GM12865 (cell line): ENCODE data around the gene SLC16A7.

Source experiments
- DNase-seq: peaks from one replicate; pipeline ENCODE4 v3.0.0; 2010; ENCODE audit warnings: low read depth
- H3K4me3 ChIP-seq: 2 replicates; pipeline ENCODE4 v1.5.1; 2011; ENCODE audit warnings: mild to moderate bottlenecking, low read depth, low read length, control low read depth
- CTCF ChIP-seq: IDR thresholded peaks from 2 replicates; pipeline ENCODE4 v1.5.1; 2011; ENCODE audit warnings: low read length, control low read depth, low read depth, inconsistent platforms; ENCODE audit not compliant: insufficient read depth; ENCODE audit errors: missing control alignments

Gene SLC16A7

GRCh38 chr12:59652130-59652529 lies 56.3 kb downstream of the SLC16A7 start:
- no peak overlapping the region for H3K4me3 ChIP-seq
- no peak for TF ChIP-seq CTCF
- no peak for DNase-seq

DNA sequence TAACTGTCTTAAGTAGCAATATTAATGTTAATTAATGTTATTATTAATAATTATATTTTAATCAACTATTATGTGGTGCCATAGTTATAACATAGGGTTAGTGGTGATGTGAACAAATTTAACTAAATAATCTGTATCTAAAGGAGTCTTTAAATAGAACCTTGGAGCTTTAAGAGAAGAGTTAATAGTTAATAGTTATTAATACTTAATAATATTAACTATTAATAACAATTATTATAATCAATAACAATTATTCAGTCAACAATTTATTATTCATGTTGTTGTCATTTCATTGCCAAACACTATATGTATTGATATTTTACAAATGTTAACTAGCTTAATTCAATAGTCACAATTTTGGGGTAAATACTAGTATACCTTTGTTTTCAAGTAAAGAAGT lies 58.2 kb downstream of the SLC16A7 start:
- TF ChIP-seq CTCF: no peak
- DNase-seq: no peak
- no peak overlapping the region for H3K4me3 ChIP-seq

GRCh38 chr12:59657266-59657665 lies 61.4 kb downstream of the SLC16A7 start:
- DNase-seq: no peak
- H3K4me3 ChIP-seq: no peak overlapping the region

GRCh38 chr12:59657711-59658110 lies 61.9 kb downstream of the SLC16A7 start:
- TF ChIP-seq CTCF: no peak
- no peak overlapping the region for H3K4me3 ChIP-seq

More at GRCh38 chr12:59657266-59657665, 61.4 kb downstream of the SLC16A7 start:
- TF ChIP-seq CTCF: no peak

GRCh38 chr12:59660148-59660547 lies 64.3 kb downstream of the SLC16A7 start:
- no peak overlapping the region for H3K4me3 ChIP-seq
- no peak for TF ChIP-seq CTCF
- no peak for DNase-seq

More at GRCh38 chr12:59657711-59658110, 61.9 kb downstream of the SLC16A7 start:
- no peak for DNase-seq

- DNase-seq: no peak
- TF ChIP-seq CTCF: no peak
Observed at GRCh38 chr12:59660921-59661597, 65.2 kb downstream of the SLC16A7 start.

GRCh38 chr12:59664495-59664894 lies 68.7 kb downstream of the SLC16A7 start:
- TF ChIP-seq CTCF: no peak
- no peak for DNase-seq
- H3K4me3 ChIP-seq: no peak overlapping the region

More at GRCh38 chr12:59660921-59661597, 65.2 kb downstream of the SLC16A7 start:
- no peak overlapping the region for H3K4me3 ChIP-seq
